ENCODE measurements around the gene ZBTB7B.
A peak's percentile ranks its signal among the peaks of the same experiment; 100 is the strongest.

ZBTB7B gene

GRCh38 chr1:154972213-154972516 is 30.4 kb upstream of the ZBTB7B start:
- TF ChIP-seq SIN3A (IDR thresholded peaks at IDR 0.05; ENCODE audit: borderline replicate concordance, insufficient read depth, low read length) (no peak), REST (IDR thresholded peaks at IDR 0.05; ENCODE audit: insufficient read depth in 1 of 2, low read depth in 2 of 2, low read length in 2 of 2) (no peak), FOXP2 (optimal IDR thresholded peaks at IDR 0.05; ENCODE audit: borderline replicate concordance, extremely low read depth, extremely low read length, insufficient read depth) (no peak), TAF1 (IDR thresholded peaks at IDR 0.05; ENCODE audit: borderline replicate concordance, insufficient read depth, low read length) (no peak), POLR2AphosphoS5 (IDR thresholded peaks at IDR 0.05; ENCODE audit: low read depth, low read length) (no peak)

- 0 out of 2 replicates have a peak, but pooled peaks have one; percentile 20 for TF ChIP-seq TAF1 (IDR thresholded peaks at IDR 0.05; ENCODE audit: borderline replicate concordance, insufficient read depth, low read length)
- no peak for TF ChIP-seq FOXP2 (optimal IDR thresholded peaks at IDR 0.05; ENCODE audit: borderline replicate concordance, extremely low read depth, extremely low read length, insufficient read depth)
- no peak for TF ChIP-seq POLR2AphosphoS5 (IDR thresholded peaks at IDR 0.05; ENCODE audit: low read depth, low read length)
Observed at GRCh38 chr1:154972517-154973343, 29.9 kb upstream of the ZBTB7B start.

GRCh38 chr1:154973344-154974101 is 29.1 kb upstream of the ZBTB7B start:
- TF ChIP-seq REST (IDR thresholded peaks at IDR 0.05; ENCODE audit: insufficient read depth in 1 of 2, low read depth in 2 of 2, low read length in 2 of 2) (0 out of 4 replicates have a peak, but pooled peaks of 1 of the 2 experiments have one; percentile 5), TAF1 (IDR thresholded peaks at IDR 0.05; ENCODE audit: borderline replicate concordance, insufficient read depth, low read length) (peak; percentile 59; the same call in 1 of the 2 replicates), POLR2AphosphoS5 (IDR thresholded peaks at IDR 0.05; ENCODE audit: low read depth, low read length) (peak; percentile 74; the same call in 1 of the 2 replicates), SIN3A (IDR thresholded peaks at IDR 0.05; ENCODE audit: borderline replicate concordance, insufficient read depth, low read length) (peak; percentile 84; the same call in 1 of the 2 replicates), FOXP2 (optimal IDR thresholded peaks at IDR 0.05; ENCODE audit: borderline replicate concordance, extremely low read depth, extremely low read length, insufficient read depth) (no peak)

- TF ChIP-seq SIN3A (IDR thresholded peaks at IDR 0.05; ENCODE audit: borderline replicate concordance, insufficient read depth, low read length) (0 out of 2 replicates have a peak, but pooled peaks have one; percentile 15), REST (IDR thresholded peaks at IDR 0.05; ENCODE audit: insufficient read depth in 1 of 2, low read depth in 2 of 2, low read length in 2 of 2) (peak in 1 of 2 experiments; percentile 23; a peak in 1 of 4 replicates), POLR2AphosphoS5 (IDR thresholded peaks at IDR 0.05; ENCODE audit: low read depth, low read length) (peak; percentile 82; the same call in 1 of the 2 replicates), FOXP2 (optimal IDR thresholded peaks at IDR 0.05; ENCODE audit: borderline replicate concordance, extremely low read depth, extremely low read length, insufficient read depth) (no peak), TAF1 (IDR thresholded peaks at IDR 0.05; ENCODE audit: borderline replicate concordance, insufficient read depth, low read length) (peak; percentile 59)
Observed at GRCh38 chr1:154974102-154974807, 28.3 kb upstream of the ZBTB7B start, which contains the start of gene CKS1B. TSS of gene CKS1B (plus strand) at chr1:154974681. CDS start at chr1:154974746, 65 bp downstream.
